Kidney capillary endothelial cell (primary cell): ENCODE results near the gene TNRC6B.
"Not testable (repeated sequence)": the region's sequence is repeated elsewhere in the genome, so short reads cannot be mapped to it uniquely, and the experiment has no call there.

Experiments
- DNase-seq: peaks from one replicate; pipeline ENCODE4 v3.0.0-alpha.2; 2018; ENCODE audit warnings: low spot score

TNRC6B gene

DNA sequence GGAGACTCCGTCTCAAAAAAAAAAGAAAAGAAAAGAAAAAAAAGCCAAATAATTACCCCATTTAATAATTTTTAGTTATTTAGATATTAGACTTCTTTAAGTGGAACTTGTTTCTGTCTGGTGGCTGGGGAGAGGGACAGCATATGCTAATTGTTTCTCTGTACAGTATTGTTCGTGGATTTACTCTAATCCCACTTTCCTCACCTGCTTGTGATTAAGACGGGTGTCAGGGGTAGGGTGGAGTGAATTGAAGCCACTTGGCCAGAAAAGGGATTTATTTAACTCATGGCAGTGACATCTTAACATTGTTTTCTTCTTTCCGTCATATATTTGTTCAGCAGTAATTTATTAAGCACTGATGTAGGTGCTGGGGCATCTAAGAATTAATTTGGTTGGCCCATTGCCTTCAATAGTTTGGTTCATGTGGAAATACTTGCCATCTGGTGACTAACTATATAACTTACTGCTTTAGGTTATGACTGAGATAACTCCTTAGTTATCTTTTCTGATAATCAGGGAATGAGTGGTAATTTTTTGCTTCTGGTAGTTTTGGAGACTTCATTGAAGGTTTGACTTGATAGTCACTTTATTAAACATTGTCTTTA, 4.6 kb downstream of the TNRC6B start:
- no peak for DNase-seq

DNA sequence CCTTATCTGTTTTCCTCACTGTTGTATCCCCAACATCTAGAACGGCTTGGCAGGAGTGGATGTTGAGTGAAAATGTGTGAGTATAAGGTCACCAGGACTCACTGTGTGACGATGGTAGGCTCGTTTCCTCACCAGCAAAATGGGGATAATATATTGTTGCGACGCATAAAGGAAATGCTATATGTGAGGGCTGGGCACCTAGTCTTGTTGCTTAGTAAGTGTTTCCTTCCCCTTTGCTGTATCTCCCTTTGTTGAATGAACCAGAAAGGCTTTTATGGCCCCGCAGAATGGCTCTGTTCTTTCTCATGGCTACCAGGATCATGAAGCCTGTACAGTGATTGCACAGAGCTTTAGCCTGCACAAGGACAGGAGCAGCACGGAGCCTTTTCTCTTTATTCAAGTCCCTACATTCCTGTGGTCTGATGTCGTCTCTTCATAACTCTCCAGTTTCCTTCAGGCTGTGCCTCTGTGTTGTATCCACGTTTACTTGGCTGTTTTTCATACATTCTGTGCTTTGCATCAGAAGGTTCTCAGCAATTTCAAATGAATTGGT, 5.4 kb downstream of the TNRC6B start:
- DNase-seq, result peak; percentile 54

DNA sequence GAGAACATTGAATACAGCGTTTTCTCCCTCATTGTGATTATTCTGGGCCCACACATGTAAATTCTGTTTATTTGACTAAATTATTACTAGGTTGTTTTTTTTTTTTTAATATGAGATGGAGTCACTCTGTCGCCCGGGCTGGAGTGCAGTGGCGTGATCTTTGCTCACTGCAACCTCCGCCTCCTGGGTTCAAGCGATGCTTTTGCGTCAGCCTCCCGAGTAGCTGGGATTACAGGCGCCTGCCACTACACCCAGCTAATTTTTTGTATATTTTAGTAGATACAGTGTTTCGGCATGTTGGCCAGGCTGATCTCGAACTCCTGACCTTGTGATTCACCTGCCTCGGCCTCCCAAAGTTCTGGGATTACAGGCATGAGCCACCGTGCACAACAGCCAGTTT, 5.9 kb downstream of the TNRC6B start:
- not testable (repeated sequence) for DNase-seq

DNA sequence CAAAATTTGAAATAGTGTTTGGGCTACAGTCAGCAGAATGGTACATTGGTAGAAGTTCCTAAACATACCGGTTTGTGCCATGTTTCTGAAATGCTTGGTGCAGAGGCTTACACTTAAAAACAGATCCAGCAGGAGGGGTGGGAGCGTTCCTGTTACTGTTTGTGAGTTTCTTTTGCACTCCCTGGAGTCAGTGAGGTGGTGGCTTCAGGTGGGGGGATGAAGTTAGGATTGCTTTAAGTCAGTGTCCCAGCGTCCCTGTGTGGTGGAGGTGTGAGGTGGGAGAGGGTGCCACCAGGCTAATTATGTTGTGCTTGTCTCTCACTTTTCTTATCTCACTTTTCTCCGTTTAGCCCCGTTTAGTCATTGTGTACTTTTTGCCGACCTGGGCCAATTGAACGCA, 9.7 kb downstream of the TNRC6B start:
- DNase-seq, result no peak

DNA sequence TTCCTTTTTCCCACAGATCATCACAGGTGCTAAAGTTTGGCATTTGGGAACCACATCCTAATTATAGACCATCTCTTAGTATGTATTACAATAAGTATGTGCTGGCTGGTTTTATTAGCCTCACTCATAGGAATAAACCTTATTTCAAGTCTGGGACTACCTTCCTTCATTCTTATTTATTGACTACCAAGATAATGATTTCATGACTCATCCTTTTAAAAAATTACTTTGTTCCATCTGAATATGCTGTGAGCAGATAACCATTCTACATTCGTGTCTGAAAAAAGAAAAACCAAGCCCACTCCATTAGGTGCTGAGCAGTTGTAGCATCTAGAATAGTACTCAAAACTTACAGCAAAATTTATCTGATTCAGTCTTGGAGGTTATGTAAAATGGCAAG, 12.3 kb downstream of the TNRC6B start:
- no peak for DNase-seq

DNA sequence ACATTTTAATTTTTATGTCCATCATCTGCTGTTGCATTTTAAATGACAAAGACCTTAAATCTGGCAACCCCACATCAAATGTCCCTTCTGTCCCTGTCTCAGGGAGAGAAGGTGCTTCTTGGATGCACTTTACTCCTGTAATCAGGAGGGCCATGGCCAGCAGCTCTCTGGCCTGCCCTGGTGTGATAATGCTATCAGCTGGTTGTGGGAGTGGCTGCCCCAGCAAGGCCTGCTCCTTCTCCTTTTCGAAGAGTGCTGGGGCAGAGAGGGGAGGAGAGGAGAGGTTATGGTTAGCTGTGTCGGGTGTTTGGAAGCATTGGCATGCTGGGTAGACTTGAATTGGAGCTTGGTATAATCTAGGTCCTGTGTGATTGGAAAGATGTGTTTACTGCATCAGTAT, 12.8 kb downstream of the TNRC6B start:
- DNase-seq, result no peak

DNA sequence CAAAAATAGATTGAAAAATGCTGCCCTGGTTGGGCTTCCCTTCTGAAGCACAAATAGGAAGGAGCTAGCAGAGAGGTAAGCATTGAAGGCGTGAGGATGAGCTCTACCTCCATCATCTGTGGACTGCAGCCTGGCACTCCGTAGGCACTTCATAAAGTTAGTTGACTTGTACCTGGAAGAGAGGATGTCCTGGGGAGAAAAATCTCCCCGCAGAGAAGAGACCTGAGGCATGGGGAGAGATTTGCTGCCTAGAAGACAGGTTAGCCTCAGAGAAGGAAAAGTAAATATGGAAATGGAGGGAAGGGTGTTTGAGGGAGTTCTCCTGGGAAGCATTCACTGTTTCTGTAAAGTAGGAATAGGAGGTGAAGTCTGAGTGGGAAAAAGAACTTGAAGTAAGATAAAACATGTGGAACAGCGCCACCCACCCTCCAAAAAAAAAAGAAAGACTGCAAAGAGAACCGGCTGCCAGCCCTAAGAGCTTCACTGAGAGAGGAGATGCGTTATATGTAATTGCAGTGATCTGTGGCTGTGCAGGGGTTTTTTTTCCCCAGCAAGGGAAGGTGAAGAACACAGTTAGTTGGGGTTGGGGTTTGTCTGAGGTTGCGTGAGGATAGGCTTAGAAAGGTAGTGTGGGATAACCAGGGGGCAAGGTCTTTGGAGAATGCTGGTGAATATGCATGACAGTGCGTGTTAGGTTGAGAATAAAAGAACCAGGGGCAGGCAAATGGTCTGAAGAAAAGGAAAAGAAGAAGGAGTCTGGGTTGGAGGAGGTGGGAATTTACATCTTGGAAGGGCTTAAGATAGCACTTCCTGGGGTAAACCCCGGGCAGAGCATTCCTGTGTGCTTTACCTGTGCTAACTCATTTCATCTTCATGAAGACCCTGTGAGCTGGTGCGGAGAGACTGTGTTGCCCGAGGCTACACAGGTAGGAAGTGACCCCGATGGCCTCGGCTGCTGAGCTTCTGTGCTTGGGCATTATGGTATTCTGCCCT, 16.0 kb downstream of the TNRC6B start:
- DNase-seq, result no peak

DNA sequence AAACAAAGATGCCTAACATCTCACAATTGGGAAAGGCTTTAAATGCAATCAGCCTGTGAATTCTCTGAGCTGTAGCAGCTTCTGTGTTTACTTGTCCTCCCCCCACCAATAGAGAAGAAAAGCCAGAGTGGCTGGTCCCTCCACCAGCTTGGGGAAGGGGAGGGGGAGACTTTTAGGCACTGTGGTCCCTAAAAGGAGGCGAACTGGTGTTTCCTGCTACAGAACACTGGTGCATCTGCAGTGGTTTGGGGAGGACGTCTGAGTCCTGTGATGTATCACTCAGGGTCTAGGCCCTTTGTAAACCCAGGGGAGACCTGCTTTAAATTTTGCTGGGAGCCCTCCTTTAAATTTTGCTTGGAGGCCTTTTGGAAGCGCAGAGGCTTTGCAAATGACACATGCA, 16.9 kb downstream of the TNRC6B start:
- no peak for DNase-seq

DNA sequence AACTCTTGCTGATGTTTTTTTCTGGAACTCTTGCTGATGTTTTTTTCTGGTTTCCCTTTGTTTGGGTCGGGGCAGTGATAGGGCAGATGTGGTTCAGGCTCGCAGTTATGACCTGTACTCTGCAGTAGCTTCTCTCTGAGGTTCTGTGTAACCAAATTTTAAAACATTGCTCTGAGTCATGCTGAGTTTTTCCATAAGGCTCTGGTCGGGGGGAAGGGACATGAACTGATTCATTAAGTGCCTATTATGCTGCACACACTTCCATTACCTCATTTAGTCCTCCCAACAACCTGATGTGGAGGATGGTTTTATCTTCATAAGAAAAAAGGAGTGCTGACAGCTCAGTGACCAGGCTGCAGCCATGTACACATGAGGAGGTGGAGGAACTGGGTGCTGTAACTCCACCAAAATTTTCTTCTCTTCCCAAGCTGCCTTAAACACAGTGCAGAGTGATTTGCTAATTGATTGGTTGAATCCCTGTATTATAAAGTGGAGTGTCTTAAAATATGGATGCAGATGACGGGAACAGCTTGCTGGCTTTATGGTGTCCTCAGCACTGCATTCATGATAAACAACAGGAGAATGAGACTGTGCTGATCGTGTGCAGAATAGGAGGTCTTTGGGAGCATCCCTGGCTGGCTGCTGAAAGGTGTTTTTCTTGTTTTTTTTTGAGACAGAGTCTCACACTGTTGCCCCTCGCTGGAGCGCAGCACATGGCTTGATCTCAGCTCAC, 19.1 kb downstream of the TNRC6B start:
- DNase-seq, result peak; percentile 65

DNA sequence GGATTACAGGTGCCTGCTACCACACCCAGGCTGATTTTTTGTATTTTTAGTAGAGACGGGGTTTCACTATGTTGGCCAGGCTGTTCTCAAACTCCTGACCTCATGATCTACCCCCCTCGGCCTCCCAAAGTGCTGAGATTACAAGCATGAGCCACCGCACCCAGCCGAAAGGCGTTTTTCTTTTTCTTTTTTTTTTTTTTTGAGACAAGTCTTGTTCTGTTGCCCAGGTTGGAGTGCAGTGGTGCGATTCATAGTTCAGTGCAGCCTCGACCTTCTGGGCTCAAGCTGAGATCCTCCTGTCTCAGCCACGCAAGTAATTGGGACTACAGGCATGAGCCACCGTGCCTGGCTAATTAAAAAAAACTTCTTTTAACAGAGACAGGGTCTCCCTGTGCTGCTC, 19.7 kb downstream of the TNRC6B start:
- not testable (repeated sequence) for DNase-seq

DNA sequence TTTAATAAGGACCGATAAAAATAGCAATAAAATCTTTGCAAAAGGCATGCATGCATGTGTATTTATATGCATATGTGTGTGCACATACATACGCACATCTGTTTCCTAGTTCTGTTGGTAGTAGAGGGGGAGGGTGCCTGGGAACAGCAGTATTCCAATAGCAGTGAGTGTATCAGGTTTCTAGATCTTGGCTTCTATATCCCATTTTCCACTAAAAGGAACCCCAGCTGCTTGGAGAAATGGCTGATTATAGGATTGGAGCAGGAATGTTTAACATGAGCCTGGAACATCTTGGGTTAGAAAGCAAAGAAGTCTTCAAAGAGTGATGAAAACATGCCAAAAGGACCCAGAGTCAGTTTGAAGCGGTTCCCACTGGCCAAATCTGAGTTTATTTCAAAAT, 21.0 kb downstream of the TNRC6B start:
- DNase-seq, result no peak

DNA sequence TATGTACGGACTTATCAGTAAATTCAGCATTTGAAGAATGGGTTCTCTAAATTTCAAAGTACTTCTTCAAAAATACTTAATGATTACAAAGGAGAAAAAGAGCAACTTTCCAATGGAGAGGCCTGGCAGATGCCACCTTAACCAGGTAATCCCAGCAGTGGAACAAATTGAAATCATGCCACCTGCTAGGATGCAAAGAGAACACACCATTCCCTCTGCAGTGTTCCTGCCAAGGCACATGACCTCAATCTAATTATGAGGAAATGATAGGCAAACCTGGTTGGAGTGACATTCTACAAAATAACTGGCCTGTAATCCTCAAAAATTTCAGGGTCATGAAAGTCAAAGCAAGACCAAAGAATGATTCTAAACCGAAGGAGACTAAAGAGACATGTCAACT, 21.5 kb downstream of the TNRC6B start:
- no peak for DNase-seq

DNA sequence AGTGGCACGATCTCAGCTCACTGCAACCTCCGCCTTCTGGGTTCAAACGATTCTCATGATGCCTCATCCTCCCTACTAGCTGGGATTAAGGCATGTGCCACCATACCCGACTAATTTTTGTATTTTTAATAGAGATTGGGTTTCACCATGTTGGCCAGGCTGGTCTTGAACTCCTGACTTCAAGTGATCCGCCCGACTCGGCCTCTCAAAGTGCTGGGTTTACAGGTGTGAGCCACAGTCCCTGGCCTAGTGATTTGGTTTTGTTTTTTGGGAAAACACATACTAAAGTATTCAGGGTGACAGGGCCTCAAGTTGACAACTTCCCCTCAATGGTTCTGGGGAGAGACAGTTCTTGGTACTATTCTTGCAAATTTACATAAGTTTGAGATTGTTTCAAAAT, 22.1 kb downstream of the TNRC6B start:
- no peak for DNase-seq

DNA sequence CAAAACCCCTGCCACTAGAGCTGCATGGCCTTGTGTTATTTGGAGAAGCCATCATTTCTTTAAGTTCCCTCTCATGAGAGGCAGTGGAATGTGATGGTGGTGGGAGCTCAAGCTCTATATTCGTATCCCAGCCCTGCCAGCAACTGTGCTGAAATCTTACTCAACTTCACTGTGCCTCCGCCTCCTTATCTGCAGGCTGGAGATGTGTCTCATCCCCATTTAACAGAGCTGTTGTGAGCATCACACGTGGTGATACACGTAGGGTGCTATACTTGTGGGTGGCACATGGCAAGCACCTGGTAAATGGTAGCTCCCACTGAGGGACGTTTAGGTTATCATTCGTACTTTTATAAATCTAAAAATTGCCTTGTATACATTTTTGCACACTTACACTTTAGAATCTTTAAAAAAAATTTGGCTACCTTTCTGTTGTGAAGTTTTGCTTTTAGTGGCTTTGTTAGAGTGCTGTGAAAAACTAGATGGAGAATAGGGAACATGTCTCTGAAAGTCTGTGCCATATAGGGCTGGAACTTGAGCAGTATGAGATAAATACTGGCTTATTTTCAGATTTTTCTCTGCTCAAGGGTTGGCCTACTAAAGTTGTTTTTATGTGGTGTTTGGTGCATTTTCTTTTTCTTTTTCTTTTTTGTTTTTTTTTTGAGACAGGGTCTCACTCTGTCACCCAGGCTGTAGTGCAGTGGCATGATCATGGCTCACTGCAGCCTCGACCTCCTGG, 23.2 kb downstream of the TNRC6B start:
- DNase-seq, result no peak

DNA sequence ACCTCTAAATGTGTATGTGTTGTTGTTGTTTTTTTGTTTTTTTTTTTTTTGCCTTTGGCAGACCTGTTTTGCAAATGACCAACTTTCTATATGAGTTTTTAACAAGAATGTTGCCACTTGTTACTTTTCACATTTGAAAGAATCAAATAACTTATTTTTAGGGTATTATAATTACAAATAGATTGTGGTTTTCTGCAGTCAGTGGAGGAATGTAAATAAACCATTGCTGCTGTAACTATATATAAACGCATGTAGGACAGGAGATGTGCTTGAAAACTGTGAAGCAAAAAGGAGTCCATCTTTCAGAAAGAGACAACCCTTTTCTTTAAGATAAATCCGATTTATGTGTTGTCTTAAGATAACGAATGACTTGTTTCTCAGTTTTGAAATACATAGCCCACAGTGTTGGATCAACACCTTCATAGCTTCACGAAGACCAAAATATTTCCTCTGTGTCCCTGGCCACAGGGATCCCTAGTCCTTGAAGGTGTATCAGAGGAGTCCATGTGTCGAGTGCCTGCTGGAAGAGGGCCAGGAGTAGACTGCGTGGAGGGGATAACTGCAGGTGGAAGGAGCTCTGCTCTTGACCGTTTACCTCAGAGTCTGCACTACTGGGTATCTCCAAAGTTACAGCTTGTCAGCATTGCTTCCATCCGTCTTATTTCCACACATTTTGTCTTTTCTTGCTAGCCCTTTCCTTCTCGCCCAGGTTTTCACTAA, 24.7 kb downstream of the TNRC6B start:
- no peak for DNase-seq

DNA sequence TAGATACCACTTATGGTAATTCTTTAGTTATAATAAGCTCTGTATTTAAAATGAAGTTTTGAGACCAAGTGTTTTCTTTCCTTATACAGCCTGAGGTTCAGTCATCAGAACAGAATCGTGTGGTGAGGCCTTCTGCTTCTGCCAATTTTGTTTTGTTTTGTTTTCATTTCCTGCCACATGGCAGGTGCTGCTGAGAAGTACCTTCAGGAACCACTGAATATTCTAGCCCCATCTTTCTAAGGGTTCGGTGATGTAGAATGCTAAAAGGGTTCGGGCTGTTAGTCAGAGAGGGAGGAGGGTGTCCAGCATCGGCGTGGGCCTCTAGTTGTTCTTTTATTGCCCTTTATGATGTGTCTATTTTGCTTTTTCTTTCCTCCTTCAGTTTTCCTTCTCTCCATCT, 25.8 kb downstream of the TNRC6B start:
- DNase-seq, result no peak

DNA sequence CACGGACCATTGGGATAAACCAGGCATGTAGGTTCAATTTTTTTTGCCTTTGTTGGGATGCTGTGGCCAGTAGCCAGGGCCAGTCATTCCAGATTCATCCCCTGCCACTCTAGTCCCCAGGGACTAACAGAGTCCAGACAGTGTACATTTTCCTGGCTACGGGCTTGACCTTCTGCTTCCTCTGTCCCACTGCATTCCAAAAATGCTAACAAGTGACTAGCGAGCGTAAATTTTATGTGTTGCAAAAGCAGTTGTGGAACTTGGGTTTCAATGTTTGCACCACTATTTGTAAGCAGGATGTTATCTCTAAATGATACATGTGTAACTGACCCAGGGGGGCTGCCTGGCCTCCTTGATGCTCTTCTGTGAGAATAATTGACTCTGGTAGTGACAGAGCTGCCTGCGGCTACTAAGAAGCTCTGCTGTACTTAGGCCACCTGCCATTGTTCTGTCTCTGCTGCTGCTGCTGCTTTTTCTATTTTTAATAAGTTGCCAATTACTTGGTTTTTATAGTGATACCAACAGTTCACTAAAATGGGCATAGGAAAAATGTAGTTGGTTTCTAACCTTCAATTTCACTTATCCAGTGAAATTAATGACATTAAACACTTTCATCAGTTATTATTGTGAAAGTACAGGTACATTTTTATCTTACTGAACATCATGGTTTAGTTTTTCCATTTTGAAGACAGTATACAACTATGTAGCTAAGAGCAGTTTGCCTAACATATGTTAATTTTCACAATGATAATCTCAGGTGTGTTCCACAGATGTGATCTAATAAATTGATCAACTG, 26.8 kb downstream of the TNRC6B start:
- peak; percentile 81 for DNase-seq

DNA sequence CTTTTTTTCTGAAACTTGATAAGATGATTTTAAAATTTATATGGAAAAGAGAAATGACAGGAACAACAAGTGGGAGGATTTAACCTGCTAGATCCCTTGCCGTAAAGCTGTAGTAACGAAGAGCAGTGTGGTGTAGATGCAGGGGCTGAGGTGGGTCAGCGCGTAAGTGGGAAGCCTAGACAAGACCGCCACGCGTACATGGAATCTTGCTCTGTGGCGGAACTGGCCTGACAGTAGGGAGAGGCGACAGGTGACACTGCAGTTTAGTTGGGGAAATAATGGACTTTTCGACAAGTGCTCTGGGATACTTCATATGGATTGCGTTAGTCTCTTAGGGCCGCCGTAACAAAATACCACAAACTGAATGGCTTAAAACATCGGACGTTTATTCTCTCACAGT, 28.8 kb downstream of the TNRC6B start:
- DNase-seq, result no peak

DNA sequence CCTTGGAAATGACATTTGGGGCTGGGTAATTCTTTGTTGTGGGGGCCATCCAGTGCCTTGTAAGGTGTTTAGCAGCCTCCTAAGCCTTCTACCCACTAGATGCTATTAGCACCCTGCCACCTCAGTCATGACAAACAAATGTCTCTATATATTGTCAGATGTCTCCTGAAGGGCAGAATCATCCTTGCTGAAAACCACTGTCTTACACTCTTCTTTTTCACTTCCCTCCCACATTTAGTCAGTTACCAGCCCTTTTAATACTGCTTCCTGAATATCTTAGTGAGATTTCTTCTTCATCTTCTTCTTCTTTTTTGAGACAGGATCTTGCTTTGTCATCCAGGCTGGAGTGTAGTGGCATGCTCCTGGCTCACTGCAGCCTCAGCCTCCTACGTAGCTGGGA, 33.1 kb downstream of the TNRC6B start:
- no peak for DNase-seq

DNA sequence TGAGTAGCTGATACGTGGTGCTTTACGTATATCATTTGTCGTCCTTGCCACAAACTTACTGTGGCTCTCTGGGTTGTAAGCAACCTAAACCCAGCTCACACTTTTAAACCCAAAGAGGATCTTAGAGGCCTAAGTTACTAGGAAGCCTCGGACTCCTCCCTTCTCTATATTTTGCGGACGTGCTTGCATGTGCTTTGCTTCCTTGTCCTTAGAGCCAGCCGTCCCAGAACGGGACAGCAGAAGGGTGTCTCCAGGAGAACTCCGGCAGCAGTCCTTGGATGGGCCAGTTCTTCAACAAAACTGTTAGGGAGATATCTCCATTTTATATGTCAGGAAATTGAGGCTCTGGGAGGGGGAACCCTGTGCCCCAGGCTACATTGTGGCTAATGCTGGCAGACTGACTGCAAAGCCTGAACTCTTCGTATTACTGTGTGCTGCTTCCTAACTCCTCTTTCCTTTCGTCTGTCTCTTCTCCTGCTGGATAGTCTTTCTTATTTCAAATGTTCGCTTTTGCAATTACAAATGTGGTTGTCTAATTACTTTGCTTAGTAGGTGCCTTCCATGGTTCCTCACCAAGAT, 33.8 kb downstream of the TNRC6B start:
- no peak for DNase-seq
